Mucosa of descending colon (tissue), 3 donors: ENCODE data around the gene IL36RN. TPM values are rescaled to one million over a fixed set of nuclear protein-coding genes. Genes with fewer than 3 reads are reported as not detected.

Experiments used
- ATAC-seq: fragments of 200-7000 bp; cut with Tn5 transposase; one replicate; pipeline ENCODE4 v1.9.1; 2020; ENCODE audit warnings: mild to moderate bottlenecking, moderate library complexity
- DNase-seq, 3 donors: peaks; one replicate each; pipeline ENCODE4 v3.0.0-alpha.2; 2020
- H3K36me3 ChIP-seq: fragments of 200-600 bp; one replicate; pipeline ENCODE4 v1.8.0; 2021; ENCODE audit warnings: low read depth, mild to moderate bottlenecking
- H3K4me1 ChIP-seq: fragments of 200-600 bp; one replicate; pipeline ENCODE4 v1.8.0; 2021; ENCODE audit warnings: low read depth, mild to moderate bottlenecking
- H3K4me3 ChIP-seq: fragments of 200-600 bp; one replicate; pipeline ENCODE4 v1.8.0; 2021; ENCODE audit warnings: mild to moderate bottlenecking
- H3K9me3 ChIP-seq: fragments of 200-600 bp; one replicate; pipeline ENCODE4 v1.8.0; 2021; ENCODE audit warnings: mild to moderate bottlenecking
- CTCF ChIP-seq: fragments of 200-600 bp; IDR thresholded peaks from one replicate; pipeline ENCODE4 v1.8.0; 2022; ENCODE audit warnings: antibody characterized with exemption, mild to moderate bottlenecking
- intact Hi-C, 2 donors: fragments of 100-400 bp; cut with DNase I in 1 of 2; cut with micrococcal nuclease in 1 of 2; formaldehyde crosslinking; loops; one replicate each; pipeline versions ENCODE4 v1.11.0 to v1.11.1; 2022; cut with DNase I, micrococcal nuclease
- total RNA-seq, 3 donors: library from RNA; stranded (reverse); fragmentation: NEBNext Ultra II Directional in 2 of 3; extraction: Animal tissue kit (Norgen Biotek cat#: 25700) in 2 of 3; gene quantifications; one replicate each; pipeline versions ENCODE4 v1.2.1 to v1.2.4, GENCODE V29; 2021 to 2023
- donor health status: DM: no; HTN: no; CAD: no; lungs with moderate emphysema.
- donor health status: DM: no; HTN: no; CAD: no.
- donor health status: DM: no; HTN: yes; CAD: no.

The IL36RN gene
- total RNA-seq, 3 donors from 2014 or later, result not detected

- H3K36me3 ChIP-seq, result no peaks in the 10 kb centered on the region
- intact Hi-C loops, result no loop called here
- ATAC-seq (no peak), DNase-seq (no peak)
- no peak overlapping the region for H3K4me3 ChIP-seq
- H3K9me3 ChIP-seq, result no peaks in the 10 kb centered on the region
- H3K4me1 ChIP-seq, result peaks cover 4% of the 10 kb centered on the region
- TF ChIP-seq CTCF, result no peak
Measured at GRCh38 chr2:113057117-113057516, 1.9 kb upstream of the IL36RN start.

- no peak overlapping the region for H3K4me3 ChIP-seq
- H3K4me1 ChIP-seq, result peaks cover 4% of the 10 kb centered on the region
- DNase-seq, result no peak
- no peaks in the 10 kb centered on the region for H3K9me3 ChIP-seq
- no peak for ATAC-seq
- no peaks in the 10 kb centered on the region for H3K36me3 ChIP-seq
- no peak for TF ChIP-seq CTCF
- intact Hi-C loops, result no loop called here
Measured at GRCh38 chr2:113058411-113058994, 495 bp upstream of the IL36RN start.

GRCh38 chr2:113060396-113060795, 1.4 kb downstream of the IL36RN start:
- no peak for ATAC-seq
- intact Hi-C loops, result no loop called here
- no peaks in the 10 kb centered on the region for H3K9me3 ChIP-seq
- no peak overlapping the region for H3K4me3 ChIP-seq
- H3K36me3 ChIP-seq, result no peaks in the 10 kb centered on the region
- TF ChIP-seq CTCF, result no peak
- DNase-seq, result no peak
- H3K4me1 ChIP-seq, result peaks cover 4% of the 10 kb centered on the region

GRCh38 chr2:113060796-113061195, 1.8 kb downstream of the IL36RN start:
- DNase-seq (no peak), ATAC-seq (no peak)
- Histone ChIP-seq H3K4me1 (peaks cover 4% of the 10 kb centered on the region), H3K36me3 (no peaks in the 10 kb centered on the region), H3K4me3 (no peak overlapping the region), H3K9me3 (no peaks in the 10 kb centered on the region)
- intact Hi-C loops, result no loop called here
- no peak for TF ChIP-seq CTCF

GRCh38 chr2:113061241-113061640, 2.2 kb downstream of the IL36RN start:
- no peaks in the 10 kb centered on the region for H3K36me3 ChIP-seq
- TF ChIP-seq CTCF, result no peak
- H3K4me3 ChIP-seq, result no peak overlapping the region
- peaks cover 4% of the 10 kb centered on the region for H3K4me1 ChIP-seq
- intact Hi-C loops, result no loop called here
- H3K9me3 ChIP-seq, result no peaks in the 10 kb centered on the region
- ATAC-seq (no peak), DNase-seq (no peak)
